ENCODE results near the gene CORO2A. TPM values are rescaled to one million over a fixed set of nuclear protein-coding genes. Genes with fewer than 3 reads are reported as not detected.
"Not testable (repeated sequence)": the region's sequence is repeated elsewhere in the genome, so short reads cannot be mapped to it uniquely, and the experiment has no call there.

CORO2A gene
- total RNA-seq, 1 donor from 2014 or later, result 0.35 TPM

DNA sequence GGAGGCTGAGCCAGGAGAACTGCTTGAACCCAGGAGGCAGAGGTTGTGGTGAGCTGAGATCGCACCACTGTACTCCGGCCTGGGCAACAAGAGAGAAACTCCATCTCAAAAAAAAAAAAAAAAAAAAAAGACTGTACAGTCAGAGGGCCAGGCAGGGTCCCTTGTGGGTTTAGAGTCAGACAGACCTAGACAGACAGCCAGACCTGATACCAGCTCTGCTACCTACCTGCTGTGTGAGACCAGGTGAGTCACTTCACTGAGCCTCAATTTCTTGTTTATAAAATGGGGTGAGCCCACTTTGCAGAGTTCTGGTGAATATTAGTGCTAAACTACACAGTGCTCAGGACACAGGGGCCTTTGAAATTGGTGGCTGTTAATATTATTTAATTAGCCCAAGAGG lies 93.1 kb downstream of the CORO2A start:
- no peak for ATAC-seq
- no peak for DNase-seq
- intact Hi-C loops (cut with micrococcal nuclease), result no loop called here

DNA sequence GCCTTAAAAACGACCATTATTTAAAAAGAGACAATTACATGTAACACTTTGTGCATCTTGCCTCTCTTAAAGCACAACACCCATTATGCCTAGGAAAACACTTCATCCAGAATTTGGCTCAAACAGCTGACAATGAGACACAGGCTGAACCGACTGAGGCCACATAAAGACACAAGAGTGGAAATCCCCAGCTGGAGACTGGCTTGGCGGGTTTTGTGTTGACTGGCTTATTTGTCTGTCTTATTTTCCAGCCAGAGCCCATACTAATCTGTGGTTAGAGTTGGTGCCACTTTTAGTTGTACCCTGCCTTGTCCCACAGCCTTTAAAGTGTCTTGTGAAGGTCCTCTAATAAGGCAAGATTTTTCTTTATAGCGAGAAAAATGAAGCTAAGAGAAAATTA lies 94.6 kb downstream of the CORO2A start:
- ATAC-seq, result no peak
- intact Hi-C loops (cut with micrococcal nuclease), result no loop called here

GRCh38 chr9:98096091-98096490 lies 96.3 kb downstream of the CORO2A start:
- intact Hi-C loops (cut with micrococcal nuclease), result no loop called here
- DNase-seq, result no peak
- no peak for ATAC-seq

More for the DNA sequence above, 94.6 kb downstream of the CORO2A start:
- no peak for DNase-seq

DNA sequence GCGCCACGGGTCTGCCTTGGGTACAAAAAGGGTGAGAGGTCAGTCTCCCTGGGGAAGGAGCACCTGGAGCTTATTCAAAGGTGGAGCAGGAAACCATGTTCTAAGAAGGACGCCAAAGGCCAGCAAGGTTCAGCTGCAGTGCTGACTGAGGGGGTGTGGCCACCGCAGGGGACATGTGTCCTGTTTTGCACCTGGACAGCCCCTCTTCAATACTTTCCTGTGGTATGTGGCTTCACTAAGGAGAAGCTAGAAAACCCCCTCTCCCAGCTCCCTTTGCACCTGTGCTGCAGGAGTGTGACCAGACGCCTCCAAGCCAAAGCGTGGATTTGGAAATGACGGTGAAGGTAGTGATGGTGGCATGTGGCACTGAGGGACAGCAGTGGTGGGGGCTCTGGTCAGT lies 97.0 kb downstream of the CORO2A start:
- intact Hi-C loops (cut with micrococcal nuclease), result no loop called here
- no peak for ATAC-seq

GRCh38 chr9:98094851-98095250 lies 97.6 kb downstream of the CORO2A start:
- no peak for ATAC-seq
- DNase-seq, result no peak
- intact Hi-C loops (cut with micrococcal nuclease), result no loop called here

More for the DNA sequence above, 97.0 kb downstream of the CORO2A start:
- no peak for DNase-seq

- intact Hi-C loops (cut with micrococcal nuclease), result no loop called here
- no peak for ATAC-seq
- DNase-seq, result no peak
Measured at GRCh38 chr9:98094316-98094715, 98.1 kb downstream of the CORO2A start.

- intact Hi-C loops (cut with micrococcal nuclease), result no loop called here
- no peak for DNase-seq
- ATAC-seq, result no peak
Measured at GRCh38 chr9:98092613-98092931, 99.9 kb downstream of the CORO2A start.

DNA sequence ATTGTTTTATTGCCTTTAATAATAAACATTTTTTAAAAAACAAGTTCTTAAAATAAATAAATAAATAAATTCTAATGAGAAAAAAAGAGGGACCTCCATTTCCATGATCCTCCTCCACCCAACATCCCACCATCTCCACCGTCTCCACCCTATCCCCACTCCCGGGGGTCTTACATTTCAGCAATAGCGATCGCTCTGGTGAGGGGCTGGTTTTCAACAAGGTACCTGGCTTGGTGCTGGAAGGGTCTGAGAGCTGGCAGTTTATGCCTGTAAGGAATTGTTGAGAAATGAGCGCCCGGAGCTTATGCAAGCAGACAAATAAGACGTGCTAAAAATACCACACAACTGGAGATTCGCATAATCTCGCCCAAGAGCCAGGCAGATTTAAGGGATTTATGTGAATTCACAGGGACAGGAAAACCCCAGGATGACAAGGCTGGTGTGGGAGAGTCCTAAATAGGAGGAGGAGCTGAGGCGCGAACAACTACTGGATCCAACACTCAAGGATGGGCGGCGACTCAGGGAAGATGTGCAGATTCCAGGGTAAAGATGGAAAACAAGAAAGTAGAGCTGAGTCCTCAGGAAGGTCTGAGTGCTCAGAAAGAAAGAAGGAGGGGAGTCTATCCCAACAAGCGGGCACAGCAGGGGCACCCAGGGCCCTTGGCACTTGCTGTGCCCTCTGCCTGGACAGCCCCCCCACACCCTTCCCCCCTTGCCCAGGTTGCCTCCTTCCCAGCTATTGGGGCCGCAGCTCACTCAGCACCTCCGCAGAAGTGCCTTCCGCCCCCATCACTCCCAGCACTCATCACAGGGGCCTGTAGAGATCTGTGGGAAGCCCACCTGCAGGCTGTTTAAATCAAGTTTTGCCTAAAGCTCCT lies 100.5 kb downstream of the CORO2A start:
- intact Hi-C loops (cut with micrococcal nuclease), result no loop called here
- ATAC-seq (no peak), DNase-seq (no peak)

GRCh38 chr9:98090674-98091073 lies 101.8 kb downstream of the CORO2A start:
- intact Hi-C loops (cut with micrococcal nuclease); DNase-seq; ATAC-seq: not testable (repeated sequence)

DNA sequence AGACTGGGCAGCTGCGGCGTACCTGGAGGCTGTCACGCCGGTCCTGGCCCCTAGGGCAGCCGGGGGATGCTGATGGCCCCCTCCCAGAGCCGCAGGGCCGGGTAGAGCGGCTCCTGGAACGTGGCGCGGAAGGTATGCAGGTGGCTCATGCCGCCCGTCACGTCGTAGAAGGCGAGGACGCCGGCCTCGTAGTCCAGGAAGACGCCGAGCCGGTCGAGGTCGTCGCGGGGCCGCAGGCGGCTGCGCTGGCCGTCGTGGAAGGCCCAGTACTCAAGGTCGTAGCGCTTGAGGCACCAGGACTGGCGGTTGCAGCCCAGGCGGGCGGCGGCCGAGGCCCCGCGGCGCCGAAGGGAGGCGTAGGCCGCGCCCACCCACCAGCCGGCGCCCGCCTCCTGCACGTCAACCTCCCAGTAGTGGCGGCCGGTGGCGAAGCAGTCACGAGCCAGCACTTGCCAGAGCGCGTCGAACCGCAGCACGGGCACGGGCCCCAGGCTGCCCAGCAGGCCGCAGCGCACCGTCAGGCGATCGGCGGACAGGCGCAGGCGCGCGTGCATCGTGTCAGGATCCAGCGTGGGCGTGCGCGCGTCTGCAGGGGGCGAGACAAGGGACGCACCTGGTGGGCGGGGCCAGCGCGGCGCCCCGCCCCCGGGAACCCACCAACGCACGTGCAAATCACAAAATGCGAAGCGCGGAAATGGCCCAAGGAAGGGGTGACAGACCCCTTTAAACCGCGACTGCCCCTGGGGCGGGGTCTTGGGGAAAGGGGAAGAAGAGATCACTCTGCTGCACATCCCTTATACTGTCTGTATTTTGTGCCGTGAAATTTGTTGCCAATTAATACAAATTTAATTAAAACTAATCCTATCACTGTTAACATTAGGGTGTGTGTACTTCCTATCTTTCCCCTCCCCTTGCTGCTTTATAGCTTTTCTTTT lies 104.8 kb downstream of the CORO2A start:
- ATAC-seq (peak; percentile 80), DNase-seq (peak; percentile 63)
- intact Hi-C loops (cut with micrococcal nuclease), result no loop called here

GRCh38 chr9:98086461-98086860 lies 106.0 kb downstream of the CORO2A start:
- ATAC-seq, result no peak
- no peak for DNase-seq
- intact Hi-C loops (cut with micrococcal nuclease), result no loop called here

GRCh38 chr9:98085944-98086343 lies 106.5 kb downstream of the CORO2A start:
- DNase-seq (no peak), ATAC-seq (no peak)
- intact Hi-C loops (cut with micrococcal nuclease), result no loop called here

GRCh38 chr9:98085058-98085457 lies 107.4 kb downstream of the CORO2A start:
- intact Hi-C loops (cut with micrococcal nuclease), result no loop called here
- DNase-seq (no peak), ATAC-seq (no peak)

DNA sequence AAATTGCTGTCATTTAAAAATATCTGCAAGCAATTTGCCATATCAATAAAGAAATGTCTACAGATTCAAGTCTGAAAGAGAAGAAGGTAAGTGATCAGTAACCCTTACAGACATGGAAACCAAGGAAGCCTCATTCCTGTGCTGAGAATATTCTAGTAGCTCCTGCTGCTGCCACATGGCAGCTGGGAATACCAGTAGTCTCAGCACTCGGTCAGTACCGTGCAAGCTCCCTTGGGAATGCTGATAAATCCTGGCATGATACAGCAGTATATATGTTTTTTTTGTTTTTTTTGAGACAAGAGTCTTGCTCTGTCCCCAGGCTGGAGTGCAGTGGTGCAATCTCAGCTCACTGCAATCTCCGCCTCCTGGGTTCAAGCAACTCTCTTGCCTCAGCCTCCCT lies 108.0 kb downstream of the CORO2A start:
- ATAC-seq, result no peak
- DNase-seq, result no peak
- intact Hi-C loops (cut with micrococcal nuclease), result no loop called here

DNA sequence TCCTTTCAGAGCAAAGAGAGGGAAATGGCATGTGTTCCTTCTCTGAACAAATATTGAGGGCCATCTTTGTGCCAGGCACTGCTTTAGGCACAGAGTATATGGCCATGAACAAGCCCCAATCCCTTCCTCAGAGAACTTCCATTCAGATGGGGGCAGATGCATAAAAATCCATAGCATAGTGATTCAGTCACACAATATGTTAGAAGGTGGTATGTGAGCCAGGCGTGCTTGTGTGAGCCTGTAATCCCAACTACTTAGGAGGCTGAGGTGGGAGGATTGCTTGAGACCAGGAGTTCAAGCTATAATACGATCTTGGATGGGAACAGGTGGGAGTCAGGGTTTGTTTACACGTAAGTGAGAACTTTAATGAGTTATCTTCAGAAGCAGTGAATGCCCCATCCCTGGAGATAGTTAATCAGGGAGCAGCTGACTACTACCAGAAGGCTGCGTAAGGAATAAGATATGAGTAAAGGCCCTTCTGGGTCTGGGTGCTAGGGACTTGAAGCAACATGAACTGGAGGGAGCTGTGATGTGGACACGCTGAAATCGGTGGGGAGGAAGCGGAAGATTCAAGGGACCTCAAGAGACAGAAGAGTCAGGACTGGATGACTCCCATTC lies 108.8 kb downstream of the CORO2A start:
- ATAC-seq, result no peak
- intact Hi-C loops (cut with micrococcal nuclease), result no loop called here
- DNase-seq, result no peak

DNA sequence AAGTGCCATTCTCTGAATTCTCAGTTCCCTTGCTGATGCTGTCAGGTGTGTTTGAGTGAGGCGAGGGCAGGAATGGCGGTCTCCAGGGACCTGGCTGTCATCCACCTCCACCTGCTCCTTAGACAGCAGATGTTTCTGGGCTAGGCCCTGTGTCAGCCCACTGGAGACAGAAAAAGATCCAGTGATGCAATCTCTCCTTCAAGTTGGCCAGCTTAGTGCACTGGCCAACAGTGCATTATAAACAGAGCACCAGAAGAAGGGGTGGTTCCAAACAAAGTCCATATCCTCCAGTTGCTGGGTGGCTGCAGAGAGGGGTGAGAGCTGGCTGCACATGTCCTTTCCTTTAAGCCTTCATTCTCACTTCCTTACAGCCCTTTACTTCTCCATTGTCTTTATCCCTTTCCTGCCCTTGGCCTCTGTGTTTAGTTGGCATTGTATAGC lies 109.4 kb downstream of the CORO2A start:
- ATAC-seq, result peak; percentile 69
- no peak for DNase-seq
- intact Hi-C loops (cut with micrococcal nuclease), result no loop called here

- DNase-seq (no peak), ATAC-seq (no peak)
- intact Hi-C loops (cut with micrococcal nuclease), result no loop called here
Measured at GRCh38 chr9:98081477-98082219, 110.8 kb downstream of the CORO2A start.

DNA sequence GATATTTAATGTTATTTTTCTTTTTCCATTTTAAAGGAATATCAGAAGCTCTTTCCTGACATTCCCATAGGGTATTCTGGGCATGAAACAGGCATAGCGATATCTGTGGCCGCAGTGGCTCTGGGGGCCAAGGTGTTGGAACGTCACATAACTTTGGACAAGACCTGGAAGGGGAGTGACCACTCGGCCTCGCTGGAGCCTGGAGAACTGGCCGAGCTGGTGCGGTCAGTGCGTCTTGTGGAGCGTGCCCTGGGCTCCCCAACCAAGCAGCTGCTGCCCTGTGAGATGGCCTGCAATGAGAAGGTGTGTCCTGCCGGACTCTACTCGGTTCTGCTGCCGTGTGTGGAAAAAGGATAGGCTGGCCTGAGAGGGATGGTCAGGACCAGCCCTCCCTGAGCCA lies 111.7 kb downstream of the CORO2A start:
- no peak for ATAC-seq
- intact Hi-C loops (cut with micrococcal nuclease), result no loop called here
- DNase-seq, result no peak

GRCh38 chr9:98080326-98080725 lies 112.1 kb downstream of the CORO2A start:
- intact Hi-C loops (cut with micrococcal nuclease), result no loop called here
- ATAC-seq (no peak), DNase-seq (no peak)

All from left ventricle myocardium superior (tissue), 1 donor.